ENCODE results near the gene DPH6.

DPH6 gene

DNA sequence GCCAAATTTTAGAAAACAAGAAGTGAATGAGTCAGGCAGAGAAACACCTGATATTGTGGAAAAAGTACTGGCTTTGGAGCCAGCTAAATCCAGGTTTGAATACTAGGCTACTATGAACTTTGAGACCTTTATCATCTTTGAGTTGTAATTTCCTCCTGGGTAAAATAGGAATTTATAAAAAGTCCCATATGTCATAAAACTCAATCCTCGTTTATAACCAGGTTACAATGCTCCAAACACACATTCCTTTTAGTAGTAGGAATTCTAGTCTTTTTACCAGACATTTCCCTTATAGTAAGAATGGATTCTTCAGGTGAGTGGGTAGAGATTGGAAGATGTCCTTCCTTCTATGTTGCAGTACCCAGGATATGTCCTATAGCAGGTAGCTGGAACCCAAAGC lies 16.7 kb upstream of the DPH6 start:
- Histone ChIP-seq H3K9me2 (replicated peaks; ENCODE audit: insufficient read depth, low read length) (no peaks in the 10 kb centered on the region), H3K79me2 (ENCODE audit: insufficient read depth, low read length) (no peaks in the 10 kb centered on the region), H3K9me3 (ENCODE audit: insufficient read depth, low read length) (no peaks in the 10 kb centered on the region), H3F3A (ENCODE audit: insufficient read depth) (no peaks in the 10 kb centered on the region), H3K4me2 (ENCODE audit: low read depth, low read length, poor library complexity, severe bottlenecking) (no peak overlapping the region), H2AFZ (ENCODE audit: low read depth, low read length, severe bottlenecking) (no peak overlapping the region), H3K27ac (ENCODE audit: low read depth, low read length) (no peak overlapping the region), H4K20me1 (ENCODE audit: low read depth, low read length) (no peaks in the 10 kb centered on the region), H3K9ac (ENCODE audit: low read length) (no peak overlapping the region), H3K36me3 (ENCODE audit: low read length) (no peaks in the 10 kb centered on the region), H3K4me3 (ENCODE audit: insufficient read depth, low read length, poor library complexity, severe bottlenecking) (no peak overlapping the region), H3K27me3 (ENCODE audit: low read length) (no peaks in the 10 kb centered on the region)
- no peak for TF ChIP-seq EZH2phosphoT487 (conservative IDR thresholded peaks at IDR 0.05; ENCODE audit: low read length)
- TF ChIP-seq CTCF (IDR thresholded peaks at IDR 0.05; ENCODE audit: insufficient read depth, low read length, poor library complexity, severe bottlenecking): no peak

GRCh38 chr15:35561308-35561707 lies 15.3 kb upstream of the DPH6 start:
- Histone ChIP-seq H3F3A (ENCODE audit: insufficient read depth) (no peaks in the 10 kb centered on the region), H4K20me1 (ENCODE audit: low read depth, low read length) (no peaks in the 10 kb centered on the region), H2AFZ (ENCODE audit: low read depth, low read length, severe bottlenecking) (no peak overlapping the region), H3K9ac (ENCODE audit: low read length) (no peak overlapping the region), H3K4me3 (ENCODE audit: insufficient read depth, low read length, poor library complexity, severe bottlenecking) (no peak overlapping the region), H3K27me3 (ENCODE audit: low read length) (no peaks in the 10 kb centered on the region), H3K4me2 (ENCODE audit: low read depth, low read length, poor library complexity, severe bottlenecking) (no peak overlapping the region), H3K9me3 (ENCODE audit: insufficient read depth, low read length) (no peaks in the 10 kb centered on the region), H3K9me2 (replicated peaks; ENCODE audit: insufficient read depth, low read length) (no peaks in the 10 kb centered on the region), H3K79me2 (ENCODE audit: insufficient read depth, low read length) (no peaks in the 10 kb centered on the region), H3K27ac (ENCODE audit: low read depth, low read length) (no peak overlapping the region), H3K36me3 (ENCODE audit: low read length) (no peaks in the 10 kb centered on the region)
- TF ChIP-seq CTCF (IDR thresholded peaks at IDR 0.05; ENCODE audit: insufficient read depth, low read length, poor library complexity, severe bottlenecking) (no peak), EZH2phosphoT487 (conservative IDR thresholded peaks at IDR 0.05; ENCODE audit: low read length) (no peak)

GRCh38 chr15:35560870-35561269 lies 14.9 kb upstream of the DPH6 start:
- Histone ChIP-seq H3K4me3 (ENCODE audit: insufficient read depth, low read length, poor library complexity, severe bottlenecking) (no peak overlapping the region), H2AFZ (ENCODE audit: low read depth, low read length, severe bottlenecking) (no peak overlapping the region), H3K9ac (ENCODE audit: low read length) (no peak overlapping the region), H3K27ac (ENCODE audit: low read depth, low read length) (no peak overlapping the region), H3K79me2 (ENCODE audit: insufficient read depth, low read length) (no peaks in the 10 kb centered on the region), H3F3A (ENCODE audit: insufficient read depth) (no peaks in the 10 kb centered on the region), H3K4me2 (ENCODE audit: low read depth, low read length, poor library complexity, severe bottlenecking) (no peak overlapping the region), H3K27me3 (ENCODE audit: low read length) (no peaks in the 10 kb centered on the region), H4K20me1 (ENCODE audit: low read depth, low read length) (no peaks in the 10 kb centered on the region), H3K9me3 (ENCODE audit: insufficient read depth, low read length) (no peaks in the 10 kb centered on the region), H3K36me3 (ENCODE audit: low read length) (no peaks in the 10 kb centered on the region), H3K9me2 (replicated peaks; ENCODE audit: insufficient read depth, low read length) (no peaks in the 10 kb centered on the region)
- no peak for TF ChIP-seq EZH2phosphoT487 (conservative IDR thresholded peaks at IDR 0.05; ENCODE audit: low read length)
- TF ChIP-seq CTCF (IDR thresholded peaks at IDR 0.05; ENCODE audit: insufficient read depth, low read length, poor library complexity, severe bottlenecking): no peak

DNA sequence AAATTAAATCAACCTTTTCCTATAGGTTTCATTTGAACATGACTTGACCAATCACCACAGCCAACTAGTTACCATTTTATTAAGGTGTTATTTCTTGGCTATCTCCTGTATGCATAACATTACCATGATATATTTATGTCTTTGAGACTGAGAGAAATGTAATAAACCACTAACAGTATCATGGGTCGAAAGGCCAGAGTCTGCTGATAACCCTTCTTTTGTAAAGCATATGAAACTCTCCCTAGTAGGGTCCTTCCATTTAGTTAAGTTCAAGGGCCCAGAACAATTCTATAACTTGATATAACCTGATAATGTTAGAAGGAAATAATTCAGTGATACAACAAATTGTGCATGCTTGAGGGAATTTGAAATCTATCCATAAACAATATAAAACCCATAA lies 14.3 kb upstream of the DPH6 start:
- no peak overlapping the region for H3K4me3 ChIP-seq (ENCODE audit: insufficient read depth, low read length, poor library complexity, severe bottlenecking)
- H3K27me3 ChIP-seq (ENCODE audit: low read length): no peaks in the 10 kb centered on the region
- H2AFZ ChIP-seq (ENCODE audit: low read depth, low read length, severe bottlenecking): no peak overlapping the region
- H3K9me3 ChIP-seq (ENCODE audit: insufficient read depth, low read length): no peaks in the 10 kb centered on the region
- no peaks in the 10 kb centered on the region for H3K9me2 ChIP-seq (replicated peaks; ENCODE audit: insufficient read depth, low read length)
- no peak overlapping the region for H3K4me2 ChIP-seq (ENCODE audit: low read depth, low read length, poor library complexity, severe bottlenecking)
- no peaks in the 10 kb centered on the region for H3K79me2 ChIP-seq (ENCODE audit: insufficient read depth, low read length)
- H4K20me1 ChIP-seq (ENCODE audit: low read depth, low read length): no peaks in the 10 kb centered on the region
- TF ChIP-seq EZH2phosphoT487 (conservative IDR thresholded peaks at IDR 0.05; ENCODE audit: low read length): no peak
- TF ChIP-seq CTCF (IDR thresholded peaks at IDR 0.05; ENCODE audit: insufficient read depth, low read length, poor library complexity, severe bottlenecking): no peak
- no peaks in the 10 kb centered on the region for H3K36me3 ChIP-seq (ENCODE audit: low read length)
- H3F3A ChIP-seq (ENCODE audit: insufficient read depth): no peaks in the 10 kb centered on the region
- no peak overlapping the region for H3K27ac ChIP-seq (ENCODE audit: low read depth, low read length)
- no peak overlapping the region for H3K9ac ChIP-seq (ENCODE audit: low read length)
